Naive thymus-derived CD8-positive, alpha-beta T cell (primary cell): Measurements from ENCODE around the gene SYP. TPM values are rescaled to one million over a fixed set of nuclear protein-coding genes. Genes with fewer than 3 reads are reported as not detected.

ENCODE experiments used
- ATAC-seq, 2 donors: fragments of 150-1000 bp; cut with Tn5 transposase in 1 of 2; sonication (Bioruptor Pico), chemical (Tn5 transposase) in 1 of 2; 1 replicate in 1 of 2; 2 replicates in 1 of 2; pipeline ENCODE4 v1.10.0; 2021; ENCODE audit warnings: mild to moderate bottlenecking in 2 of 2, moderate library complexity in 2 of 2
- POLR2A ChIA-PET: fragments of 350-600 bp; sonication (Branson Sonifier 250); formaldehyde crosslinking; loops from one replicate; lab custom pipeline; 2021; ENCODE audit warnings: antibody characterized with exemption; lab: Charles Lee
- DNase-seq, 10 donors: peaks; one replicate each; pipeline versions ENCODE4 v3.0.0 to v3.0.0-alpha.2; 2020 to 2022
- H3K27ac Mint-ChIP-seq, 10 donors: one replicate each; pipeline ENCODE4 v1.8.0; 2020 to 2022; ENCODE audit warnings: mild to moderate bottlenecking in 10 of 10, mixed read lengths in 10 of 10, moderate library complexity in 4 of 10, inconsistent platforms in 1 of 10
- H3K27me3 Mint-ChIP-seq, 5 donors: one replicate each; pipeline ENCODE4 v1.8.0; 2021 to 2022; ENCODE audit warnings: mixed read lengths in 5 of 5
- H3K36me3 Mint-ChIP-seq, 3 donors: one replicate each; pipeline ENCODE4 v1.8.0; 2020 to 2022; ENCODE audit warnings: mixed read lengths in 3 of 3, mild to moderate bottlenecking in 2 of 3, inconsistent platforms in 1 of 3
- H3K4me1 Mint-ChIP-seq, 4 donors: one replicate each; pipeline ENCODE4 v1.8.0; 2021 to 2022; ENCODE audit warnings: mixed read lengths in 4 of 4
- H3K4me3 Mint-ChIP-seq, 10 donors: one replicate each; pipeline ENCODE4 v1.8.0; 2020 to 2022; ENCODE audit warnings: mild to moderate bottlenecking in 10 of 10, mixed read lengths in 10 of 10, moderate library complexity in 6 of 10, inconsistent platforms in 1 of 10
- H3K9me3 Mint-ChIP-seq, 9 donors: one replicate each; pipeline ENCODE4 v1.8.0; 2020 to 2022; ENCODE audit warnings: mixed read lengths in 9 of 9, mild to moderate bottlenecking in 3 of 9, inconsistent platforms in 1 of 9, moderate library complexity in 1 of 9
- polyA plus RNA-seq, 3 donors: library from polyadenylated mRNA; unstranded; fragments of 300-500 nt; fragmentation: Illumina TruSeq; gene quantifications; one replicate each; pipeline ENCODE4 v1.2.3, GENCODE V29; 2021
- total RNA-seq, 8 experiments: library from RNA in 2 of 8; stranded (reverse) in 2 of 8; gene quantifications; one replicate each; pipeline ENCODE4 v1.2.3 and lab custom pipeline; 2021 to 2026

SYP gene
- total and polyA plus RNA-seq, 5 experiments from 2014 or later = 0.27 to 0.58 (median 0.40) TPM

- no peak for ATAC-seq
- no peaks in the 10 kb centered on the region for H3K9me3 Mint-ChIP-seq
- no peaks in the 10 kb centered on the region for H3K27me3 Mint-ChIP-seq
- no peak for DNase-seq
- POLR2A ChIA-PET = interaction anchor here (0.6 to 2.1 kb wide), 3 partner anchors 36 to 76 kb away, joined by 3 to 9 read pairs (median 7); partner anchors contain the start of gene PPP1R3F
- H3K27ac Mint-ChIP-seq = peak overlapping the region in 1 of 10 donors; percentile 57
- peaks cover 14 to 40% (median 35%) of the 10 kb centered on the region in 4 donors for H3K4me1 Mint-ChIP-seq
- no peak overlapping the region for H3K4me3 Mint-ChIP-seq
- no peaks in the 10 kb centered on the region for H3K36me3 Mint-ChIP-seq
These were observed 34.0 kb upstream of the SYP start for GRCh38 chrX:49233887-49234555.

- DNase-seq (no peak), ATAC-seq (no peak)
- H3K4me3 Mint-ChIP-seq = peak within 1 kb of the TSS in 2 of 10 donors; percentile 24 to 26
- H3K4me1 Mint-ChIP-seq = peaks cover 14 to 38% (median 34%) of the 10 kb centered on the region in 4 donors
- H3K9me3 Mint-ChIP-seq = no peaks in the 10 kb centered on the region
- no peaks in the 10 kb centered on the region for H3K36me3 Mint-ChIP-seq
- peak within 1 kb of the TSS in 7 of 10 donors; percentile 31 to 75 (median 54) for H3K27ac Mint-ChIP-seq
- POLR2A ChIA-PET = no interaction called here
- no peaks in the 10 kb centered on the region for H3K27me3 Mint-ChIP-seq
These were observed 33.2 kb upstream of the SYP start, which contains the start of gene CACNA1F for GRCh38 chrX:49233176-49233575. Gene CACNA1F, minus strand, starts transcription at chrX:49233340. Its CDS starts 31 bp downstream, at chrX:49233309.

GRCh38 chrX:49232525-49232924 lies 32.5 kb upstream of the SYP start:
- no peaks in the 10 kb centered on the region for H3K27me3 Mint-ChIP-seq
- H3K4me1 Mint-ChIP-seq = peaks cover 14 to 36% (median 33%) of the 10 kb centered on the region in 4 donors
- no peaks in the 10 kb centered on the region for H3K9me3 Mint-ChIP-seq
- ATAC-seq (no peak), DNase-seq (no peak)
- POLR2A ChIA-PET = interaction anchor here (1.1 kb wide), 1 partner anchor 37 kb away, joined by 3 read pairs; the partner anchor contains the start of gene PPP1R3F
- no peaks in the 10 kb centered on the region for H3K36me3 Mint-ChIP-seq
- H3K27ac Mint-ChIP-seq = peak overlapping the region in 3 of 10 donors; percentile 31 to 75 (median 54)
- H3K4me3 Mint-ChIP-seq = peak overlapping the region in 2 of 10 donors; percentile 24 to 26

- DNase-seq (no peak), ATAC-seq (no peak)
- POLR2A ChIA-PET = interaction anchor here (1.1 kb wide), 1 partner anchor 38 kb away, joined by 3 read pairs; the partner anchor contains the start of gene PPP1R3F
- Mint-ChIP-seq H3K36me3 (no peaks in the 10 kb centered on the region), H3K27me3 (peaks cover 0 to 1% (median 0%) of the 10 kb centered on the region in 5 donors), H3K4me3 (peak overlapping the region in 9 of 10 donors; percentile 22 to 88 (median 83)), H3K27ac (peak overlapping the region; percentile 69 to 95 (median 92)), H3K9me3 (no peaks in the 10 kb centered on the region), H3K4me1 (peaks cover 9 to 26% (median 23%) of the 10 kb centered on the region in 4 donors)
These were observed 31.5 kb upstream of the SYP start for GRCh38 chrX:49231333-49232000.

GRCh38 chrX:49230500-49231232 lies 30.7 kb upstream of the SYP start:
- H3K36me3 Mint-ChIP-seq = no peaks in the 10 kb centered on the region
- H3K27me3 Mint-ChIP-seq = peaks cover 0 to 1% (median 0%) of the 10 kb centered on the region in 5 donors
- H3K9me3 Mint-ChIP-seq = peaks cover 0 to 1% (median 0%) of the 10 kb centered on the region in 9 donors
- POLR2A ChIA-PET = interaction anchor here (0.6 to 1.7 kb wide), 3 partner anchors 11 to 42 kb away, joined by 3 to 6 read pairs (median 4); partner anchors contain the start of gene PPP1R3F
- peaks cover 9 to 23% (median 18%) of the 10 kb centered on the region in 4 donors for H3K4me1 Mint-ChIP-seq
- H3K27ac Mint-ChIP-seq = peak overlapping the region; percentile 72 to 95 (median 94)
- peak overlapping the region; percentile 73 to 88 (median 84) for H3K4me3 Mint-ChIP-seq
- ATAC-seq (peak; percentile 74 to 75), DNase-seq (peak; percentile 26 to 75 (median 42))

- POLR2A ChIA-PET = interaction anchor here (0.5 kb wide), 1 partner anchor 148 kb away, joined by 3 read pairs; no protein-coding TSS in a partner anchor
- Mint-ChIP-seq H3K27ac (peak overlapping the region in 1 of 10 donors; percentile 7), H3K27me3 (peaks cover 0 to 1% (median 0%) of the 10 kb centered on the region in 5 donors), H3K4me3 (peak overlapping the region in 1 of 10 donors; percentile 32), H3K9me3 (peaks cover 0 to 2% (median 0%) of the 10 kb centered on the region in 9 donors), H3K36me3 (no peaks in the 10 kb centered on the region), H3K4me1 (peaks cover 5 to 17% (median 11%) of the 10 kb centered on the region in 4 donors)
- ATAC-seq = no peak
- no peak for DNase-seq
These were observed 28.2 kb upstream of the SYP start for GRCh38 chrX:49228185-49228584.

GRCh38 chrX:49227726-49228125 lies 27.7 kb upstream of the SYP start:
- peak overlapping the region in 1 of 10 donors; percentile 32 for H3K4me3 Mint-ChIP-seq
- DNase-seq (no peak), ATAC-seq (no peak)
- H3K4me1 Mint-ChIP-seq = peaks cover 4 to 16% (median 11%) of the 10 kb centered on the region in 4 donors
- H3K9me3 Mint-ChIP-seq = peaks cover 0 to 2% (median 0%) of the 10 kb centered on the region in 9 donors
- POLR2A ChIA-PET = interaction anchor here (0.5 kb wide), 1 partner anchor 147 kb away, joined by 3 read pairs; no protein-coding TSS in a partner anchor
- no peaks in the 10 kb centered on the region for H3K36me3 Mint-ChIP-seq
- peaks cover 0 to 1% (median 0%) of the 10 kb centered on the region in 5 donors for H3K27me3 Mint-ChIP-seq
- no peak overlapping the region for H3K27ac Mint-ChIP-seq

- POLR2A ChIA-PET = no interaction called here
- H3K36me3 Mint-ChIP-seq = no peaks in the 10 kb centered on the region
- peaks cover 3 to 15% (median 12%) of the 10 kb centered on the region in 4 donors for H3K4me1 Mint-ChIP-seq
- no peak for DNase-seq
- H3K9me3 Mint-ChIP-seq = peaks cover 0 to 2% (median 0%) of the 10 kb centered on the region in 9 donors
- no peak overlapping the region for H3K4me3 Mint-ChIP-seq
- no peak for ATAC-seq
- no peak overlapping the region for H3K27ac Mint-ChIP-seq
- H3K27me3 Mint-ChIP-seq = peaks cover 0 to 1% (median 0%) of the 10 kb centered on the region in 5 donors
These were observed 27.0 kb upstream of the SYP start for GRCh38 chrX:49226946-49227345.

- Mint-ChIP-seq H3K27me3 (peaks cover 0 to 1% (median 0%) of the 10 kb centered on the region in 5 donors), H3K4me1 (peaks cover 2 to 10% (median 8%) of the 10 kb centered on the region in 4 donors), H3K36me3 (no peaks in the 10 kb centered on the region), H3K9me3 (peaks cover 0 to 2% (median 0%) of the 10 kb centered on the region in 9 donors), H3K27ac (no peak overlapping the region), H3K4me3 (no peak overlapping the region)
- POLR2A ChIA-PET = no interaction called here
- ATAC-seq (no peak), DNase-seq (no peak)
These were observed 25.9 kb upstream of the SYP start for GRCh38 chrX:49225858-49226257.

GRCh38 chrX:49221868-49222267 lies 21.9 kb upstream of the SYP start:
- H3K36me3 Mint-ChIP-seq = no peaks in the 10 kb centered on the region
- H3K4me3 Mint-ChIP-seq = no peak overlapping the region
- H3K27me3 Mint-ChIP-seq = no peaks in the 10 kb centered on the region
- no peak for DNase-seq
- H3K27ac Mint-ChIP-seq = no peak overlapping the region
- peaks cover 0 to 2% (median 0%) of the 10 kb centered on the region in 9 donors for H3K9me3 Mint-ChIP-seq
- no peak for ATAC-seq
- POLR2A ChIA-PET = no interaction called here
- peaks cover 0 to 3% (median 2%) of the 10 kb centered on the region in 4 donors for H3K4me1 Mint-ChIP-seq

GRCh38 chrX:49220100-49220499 lies 20.1 kb upstream of the SYP start:
- POLR2A ChIA-PET = interaction anchor here (1.2 kb wide), 1 partner anchor 10 kb away, joined by 4 read pairs; no protein-coding TSS in a partner anchor
- no peak for ATAC-seq
- DNase-seq = no peak
- no peaks in the 10 kb centered on the region for H3K9me3 Mint-ChIP-seq
- no peaks in the 10 kb centered on the region for H3K36me3 Mint-ChIP-seq
- H3K27ac Mint-ChIP-seq = no peak overlapping the region
- H3K27me3 Mint-ChIP-seq = no peaks in the 10 kb centered on the region
- H3K4me1 Mint-ChIP-seq = peaks cover 0 to 3% (median 2%) of the 10 kb centered on the region in 4 donors
- no peak overlapping the region for H3K4me3 Mint-ChIP-seq
